HG03095 (cell line): ENCODE results near the gene PPP6R1.

Source experiments
- ATAC-seq: cut with Tn5 transposase; IDR thresholded peaks from one replicate; pipeline ENCODE4 v1.9.1; 2021; ENCODE audit warnings: moderate library complexity; ENCODE audit not compliant: unreplicated experiment

PPP6R1 gene

DNA sequence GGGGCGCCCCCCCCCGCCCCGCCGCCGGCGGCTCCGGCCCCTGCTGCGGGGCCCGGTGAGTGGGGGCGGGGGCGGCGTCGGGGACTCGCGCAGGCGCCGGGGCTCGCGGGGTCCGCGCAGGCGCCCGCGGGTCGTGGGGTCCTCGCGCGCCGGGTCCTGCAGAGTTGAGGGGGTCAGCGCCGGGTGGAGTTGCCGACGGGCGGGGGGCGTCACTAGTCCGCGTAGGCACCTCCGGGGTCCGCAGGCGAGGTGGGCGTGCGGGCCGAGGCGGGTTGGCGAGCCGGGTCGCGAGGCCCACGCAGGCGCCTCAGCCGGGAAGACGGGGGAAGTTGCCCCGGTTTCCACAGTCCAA is 365 bp downstream of the PPP6R1 start:
- peak; percentile 1 for ATAC-seq

DNA sequence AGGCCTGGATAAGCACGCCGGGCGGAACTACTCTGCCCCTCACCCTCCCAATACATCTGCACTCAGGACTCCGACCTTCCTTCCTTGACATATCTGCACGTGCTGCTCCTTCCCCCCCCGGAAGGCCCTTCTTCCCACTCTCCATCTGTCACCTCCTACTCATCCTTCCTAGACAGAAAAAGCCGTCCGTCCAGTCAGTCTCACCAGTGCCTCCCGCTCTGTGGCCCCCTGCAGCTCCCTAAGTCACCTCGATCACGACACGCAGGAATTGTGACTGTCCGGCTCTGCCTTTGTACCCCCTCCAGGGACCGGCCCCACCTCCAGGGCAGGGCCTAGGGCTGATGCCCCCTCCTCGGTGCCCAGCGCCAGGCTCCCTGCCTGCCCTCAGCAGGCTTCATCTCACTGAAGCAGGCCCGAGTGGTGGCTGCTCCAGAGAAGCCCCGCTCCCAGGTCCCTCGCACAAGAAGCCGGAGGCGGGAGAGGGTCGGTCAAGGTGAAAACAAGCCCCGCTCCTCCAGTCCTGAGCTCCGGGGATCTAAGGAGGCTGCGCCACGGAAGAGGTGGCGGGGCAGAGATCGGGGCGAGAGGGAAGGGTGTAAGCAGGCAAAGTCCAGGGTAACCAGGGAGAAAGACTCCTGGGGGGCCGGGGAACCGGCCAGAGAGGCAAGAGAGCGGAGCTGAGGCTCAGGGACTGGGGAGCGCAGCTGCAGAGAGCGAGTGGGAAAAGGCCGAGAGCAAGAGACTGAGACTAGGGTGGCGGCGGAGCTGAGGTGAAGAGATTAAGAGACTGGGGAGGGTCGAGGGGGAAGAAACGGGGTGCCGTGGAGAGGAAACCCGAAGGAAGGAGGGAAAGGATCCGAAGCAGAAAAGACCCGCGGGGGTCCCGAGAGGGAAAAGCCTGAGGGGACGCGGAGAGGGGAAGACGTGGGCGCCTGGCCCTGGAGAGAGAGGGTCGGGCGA is 1.1 kb downstream of the PPP6R1 start:
- no peak for ATAC-seq

DNA sequence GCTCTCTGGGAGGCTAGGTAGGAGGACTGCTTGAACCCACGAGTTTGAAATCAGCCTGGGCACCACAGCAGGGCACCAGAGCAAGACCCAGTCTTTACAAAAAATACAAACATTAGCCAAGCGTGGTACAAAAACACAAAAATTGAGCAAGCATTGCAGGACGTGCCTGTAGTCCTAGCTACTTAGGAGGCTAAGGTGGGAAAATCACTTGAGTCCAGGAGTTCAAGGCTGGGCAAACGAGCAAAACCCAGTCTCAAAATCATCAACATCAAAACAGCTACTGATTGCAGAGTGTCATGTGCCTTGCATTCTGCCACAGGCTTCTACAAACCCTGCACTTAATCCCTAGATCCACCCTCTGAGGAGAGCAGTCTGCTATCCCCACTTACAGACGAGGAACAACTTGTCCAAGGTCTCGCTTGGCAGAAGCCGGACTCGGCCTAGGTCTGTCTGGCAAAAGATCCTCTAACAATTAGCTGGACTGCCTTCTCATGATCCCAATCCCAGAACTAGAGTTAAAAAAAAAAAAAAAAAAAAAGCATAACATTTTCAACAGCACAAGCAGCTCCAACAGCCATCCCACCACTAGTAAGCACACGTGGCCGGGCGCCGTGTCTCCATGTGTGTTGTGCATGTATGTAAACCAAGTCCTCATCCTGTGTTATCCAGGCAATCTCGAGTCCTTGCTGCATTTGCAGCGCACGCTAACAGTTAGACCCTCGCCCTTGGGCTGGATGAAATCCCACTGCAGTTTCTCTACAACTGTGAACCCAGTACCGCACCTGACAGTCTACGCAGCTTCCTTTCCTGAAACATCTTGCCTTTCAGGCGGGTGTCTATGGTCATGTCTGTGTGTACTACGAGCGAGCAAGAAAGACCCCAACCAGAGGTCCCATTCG is 2.0 kb downstream of the PPP6R1 start:
- ATAC-seq: no peak

DNA sequence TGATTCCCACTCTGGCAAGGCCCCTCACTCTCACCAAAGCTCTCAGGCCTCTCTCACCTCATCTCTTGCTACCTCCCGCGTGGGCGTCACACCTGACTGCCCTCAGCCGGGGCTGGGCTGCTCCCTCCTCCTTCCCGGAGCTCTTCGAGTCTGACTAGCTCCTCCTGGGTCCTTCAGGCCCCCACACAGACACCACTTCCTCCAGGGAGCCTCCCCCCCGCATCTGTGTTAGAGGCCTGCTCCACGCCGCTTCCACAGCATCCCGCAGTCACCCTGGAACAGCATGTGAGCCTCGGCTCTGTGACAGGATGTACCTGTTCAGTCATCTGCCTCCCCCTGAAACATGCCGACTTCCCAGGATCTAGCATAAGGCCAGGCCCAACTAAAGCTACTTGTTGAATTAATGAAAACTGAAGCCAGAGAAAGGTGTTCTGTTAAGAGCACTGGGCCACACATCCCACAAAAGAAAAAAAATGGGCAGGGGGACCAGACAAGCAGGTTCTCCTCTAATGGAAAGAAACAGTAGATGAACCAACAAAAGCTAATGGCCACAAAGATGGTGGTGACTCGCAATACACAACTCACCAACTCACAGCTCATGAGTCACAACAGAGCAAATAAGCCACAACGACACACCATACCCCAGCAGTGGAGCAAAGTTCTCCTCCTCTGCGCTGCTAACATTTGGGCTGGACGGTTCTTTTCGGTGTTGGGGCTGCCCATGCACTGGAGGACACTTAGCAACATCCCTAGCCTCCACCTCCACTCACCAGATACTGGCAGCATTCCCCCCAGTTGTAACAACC is 3.0 kb downstream of the PPP6R1 start:
- ATAC-seq: no peak

DNA sequence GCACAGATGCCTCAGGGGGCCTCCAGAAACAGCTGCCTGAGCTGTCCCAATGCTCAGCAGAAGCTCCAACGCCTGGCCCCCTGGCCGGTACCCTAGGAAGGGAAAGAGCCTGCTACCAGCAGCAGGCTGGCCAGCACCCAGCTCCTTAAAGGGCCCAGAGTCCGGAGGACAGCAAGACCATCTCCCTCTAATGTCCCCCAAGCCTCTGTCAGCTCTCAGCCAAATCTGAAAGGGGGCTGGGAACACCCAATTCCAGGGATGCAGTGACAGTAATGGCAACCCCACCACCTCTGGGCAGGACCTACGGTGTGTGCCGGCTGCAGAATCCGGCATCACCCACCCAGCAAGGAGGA is 4.2 kb downstream of the PPP6R1 start:
- no peak for ATAC-seq

DNA sequence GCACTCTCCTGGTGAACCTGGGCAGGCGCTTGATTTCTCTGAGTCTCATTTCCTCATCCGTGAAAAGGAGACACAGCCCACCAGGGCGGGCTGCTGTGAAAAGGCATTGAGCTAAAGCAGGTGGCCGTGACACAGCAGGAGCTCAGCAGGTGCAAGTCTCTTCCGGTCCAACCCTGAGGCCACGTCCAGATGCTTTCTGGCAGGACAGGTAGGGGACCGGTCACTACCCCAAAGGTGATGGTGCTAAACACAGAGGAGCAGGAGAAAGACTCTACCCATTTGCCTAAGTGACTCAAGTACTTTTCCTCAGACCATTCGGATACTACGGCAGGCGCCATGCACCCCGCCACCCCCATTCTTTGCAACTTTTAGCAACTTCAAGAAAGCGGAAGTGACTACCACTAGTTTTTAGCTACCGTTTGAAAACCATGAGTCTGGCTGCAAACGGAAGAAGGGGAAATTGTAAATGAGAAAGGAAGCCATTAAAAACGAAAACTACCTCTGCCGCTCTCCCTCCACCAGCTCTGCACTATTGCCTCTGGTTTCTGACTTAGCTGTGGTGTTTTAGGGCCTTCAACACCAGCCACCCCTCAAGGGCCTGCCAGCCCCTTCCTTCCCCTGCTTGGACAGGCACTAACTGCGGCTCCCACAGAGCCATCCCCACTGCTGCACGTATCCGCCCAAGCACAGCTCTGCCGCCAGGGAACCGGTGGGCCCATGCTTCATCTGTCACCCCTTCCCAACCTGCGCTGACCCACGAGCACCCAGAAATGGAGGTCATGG is 4.8 kb downstream of the PPP6R1 start:
- ATAC-seq: peak; percentile 44

DNA sequence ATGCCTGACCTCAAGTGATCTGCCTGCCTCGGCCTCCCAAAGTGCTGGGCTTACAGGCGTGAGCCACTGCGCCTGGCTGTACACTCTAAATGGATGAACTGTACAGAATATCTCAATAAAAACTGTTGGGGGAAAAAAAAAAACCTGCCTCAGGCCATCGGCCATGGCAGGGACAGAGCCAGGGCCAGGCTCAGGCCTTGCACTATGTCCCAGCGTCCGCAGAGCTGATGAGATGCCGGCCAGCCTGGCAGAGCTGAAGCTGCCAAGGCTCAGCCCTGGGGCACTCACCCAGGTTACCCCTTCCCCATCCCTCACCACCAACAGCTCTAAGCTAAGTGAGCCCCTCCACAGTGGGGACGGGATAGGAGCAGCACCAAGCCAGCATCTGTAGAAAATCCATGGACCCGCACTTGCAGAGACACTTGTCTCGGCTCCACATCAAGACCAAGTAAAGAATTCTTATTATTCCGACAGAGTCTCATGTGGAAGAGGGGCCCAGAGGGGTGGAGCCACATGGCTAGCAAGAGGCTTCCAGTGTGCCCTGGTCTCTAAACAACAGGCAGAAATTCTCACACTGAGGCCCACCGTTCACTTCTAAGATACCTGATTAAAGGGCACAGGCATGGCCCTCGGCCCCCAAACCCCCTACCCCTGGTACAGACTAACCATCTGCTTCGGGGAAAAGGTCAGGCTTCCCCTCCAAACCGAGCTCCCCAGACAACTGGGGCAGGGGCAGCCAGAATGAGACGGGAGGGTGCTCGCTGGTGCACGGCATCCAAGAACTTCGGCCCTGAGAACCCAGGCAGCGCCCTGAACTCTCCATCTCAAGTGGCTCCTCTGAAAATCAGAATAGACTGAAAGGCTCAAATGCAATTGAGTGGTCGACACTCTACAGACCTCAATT is 5.8 kb downstream of the PPP6R1 start:
- no peak for ATAC-seq

DNA sequence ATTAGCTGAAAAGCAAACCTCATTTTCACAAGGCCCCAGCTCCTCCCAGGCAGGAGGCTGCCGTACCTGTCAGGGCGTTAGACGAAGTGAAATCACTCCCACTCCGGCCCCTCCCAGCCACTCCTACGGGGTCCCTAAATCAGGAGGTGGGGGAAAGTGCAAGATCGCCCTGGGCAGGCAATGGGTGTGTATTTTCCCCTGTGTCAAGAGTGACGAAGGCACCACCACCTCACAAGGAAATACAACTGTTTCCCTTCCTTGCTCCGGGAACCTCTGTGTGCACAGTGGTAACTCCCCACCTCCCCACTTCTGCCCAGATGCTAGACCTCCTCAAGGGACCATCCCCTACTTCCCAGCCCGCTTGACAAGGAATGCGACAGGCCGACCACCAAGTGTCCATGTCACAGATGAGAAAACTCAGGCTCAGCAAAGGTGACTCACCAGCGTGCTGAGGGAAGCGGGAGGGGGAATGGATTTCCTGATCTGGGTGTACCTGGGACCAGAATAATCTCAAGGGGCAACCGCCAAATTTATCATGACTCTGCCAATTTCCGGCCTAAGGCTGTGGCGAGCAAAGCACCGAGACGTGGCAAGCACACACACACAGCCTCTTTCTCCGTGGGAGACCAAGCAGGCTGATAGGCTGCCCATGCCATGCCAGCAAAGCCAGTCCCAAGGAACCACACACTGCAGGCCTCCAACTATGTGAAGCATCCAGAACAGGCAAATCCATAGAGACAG is 7.3 kb downstream of the PPP6R1 start:
- ATAC-seq: no peak

DNA sequence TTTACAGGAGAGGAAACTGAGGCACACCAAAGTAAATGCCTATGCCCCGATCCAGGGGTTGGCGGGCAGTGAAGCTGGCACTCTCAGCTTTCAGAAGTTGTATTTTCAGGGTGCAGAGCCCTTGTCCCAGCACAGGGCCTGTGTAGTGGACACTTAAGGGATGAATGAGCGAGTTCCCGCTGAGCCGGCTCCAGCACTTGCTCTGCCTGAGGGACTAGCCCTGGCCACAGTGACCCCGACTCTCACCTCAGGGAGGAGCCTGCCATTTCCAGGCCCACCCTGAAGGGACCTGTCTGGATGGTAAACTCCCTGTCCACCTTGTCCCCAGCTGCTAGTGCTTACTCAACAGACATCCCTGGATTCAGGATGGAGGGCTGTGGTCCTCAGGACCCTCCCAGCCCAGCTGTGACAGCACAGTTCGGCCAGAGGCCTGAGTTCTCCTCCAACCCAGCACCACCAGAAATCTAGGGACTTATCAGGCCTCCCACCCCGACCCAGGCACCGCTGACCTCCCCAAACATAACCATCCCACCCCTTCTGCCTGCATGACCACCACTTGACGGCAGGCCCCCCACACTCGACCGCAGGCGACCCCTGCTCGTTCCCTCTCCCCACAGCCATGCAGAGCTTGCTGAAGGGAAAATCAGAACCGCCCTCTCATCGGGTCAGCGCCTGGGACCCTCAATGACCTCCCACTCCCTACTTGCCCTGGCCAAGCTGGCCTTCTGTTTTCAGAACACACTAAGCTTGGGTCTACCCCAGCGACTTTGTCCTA is 8.4 kb downstream of the PPP6R1 start:
- no peak for ATAC-seq

DNA sequence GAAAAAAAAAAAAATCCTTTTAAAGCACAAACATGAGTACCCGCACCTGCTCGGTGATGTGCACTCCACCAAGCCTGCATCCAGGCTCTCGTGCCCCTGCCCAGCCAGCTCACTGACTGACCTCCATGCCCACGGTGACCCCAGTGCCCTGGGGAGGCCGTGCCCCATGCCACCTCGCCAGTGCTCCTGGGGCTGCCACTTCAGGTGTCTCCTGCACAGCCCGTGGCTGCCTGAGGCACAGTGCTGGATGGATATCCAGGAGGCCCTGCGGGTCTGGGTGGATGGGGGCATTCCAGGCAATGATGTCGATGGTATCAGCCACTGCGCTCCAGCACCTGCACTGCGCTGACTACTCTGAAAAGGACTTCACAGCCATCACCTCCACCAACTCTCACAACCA is 9.0 kb downstream of the PPP6R1 start:
- no peak for ATAC-seq

DNA sequence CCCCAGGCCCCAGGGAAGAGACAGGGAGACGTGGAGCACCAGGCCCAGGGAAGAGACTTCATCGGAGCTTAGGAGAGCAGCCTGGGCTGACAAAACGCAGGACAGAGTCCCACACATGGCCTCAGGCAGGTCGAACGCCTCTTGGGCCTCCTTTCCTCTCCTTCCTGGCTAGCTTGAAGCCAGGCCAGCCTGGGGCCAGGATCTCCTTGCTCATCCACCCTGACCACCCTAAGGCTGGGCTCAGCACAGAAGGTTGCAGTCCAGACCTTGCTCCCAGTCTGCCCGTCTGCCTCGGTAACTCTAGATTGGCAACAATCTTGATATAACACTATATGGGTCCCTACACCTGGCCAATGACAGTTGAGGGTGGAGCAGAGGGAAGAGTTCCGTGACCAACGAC is 10.1 kb downstream of the PPP6R1 start:
- no peak for ATAC-seq

DNA sequence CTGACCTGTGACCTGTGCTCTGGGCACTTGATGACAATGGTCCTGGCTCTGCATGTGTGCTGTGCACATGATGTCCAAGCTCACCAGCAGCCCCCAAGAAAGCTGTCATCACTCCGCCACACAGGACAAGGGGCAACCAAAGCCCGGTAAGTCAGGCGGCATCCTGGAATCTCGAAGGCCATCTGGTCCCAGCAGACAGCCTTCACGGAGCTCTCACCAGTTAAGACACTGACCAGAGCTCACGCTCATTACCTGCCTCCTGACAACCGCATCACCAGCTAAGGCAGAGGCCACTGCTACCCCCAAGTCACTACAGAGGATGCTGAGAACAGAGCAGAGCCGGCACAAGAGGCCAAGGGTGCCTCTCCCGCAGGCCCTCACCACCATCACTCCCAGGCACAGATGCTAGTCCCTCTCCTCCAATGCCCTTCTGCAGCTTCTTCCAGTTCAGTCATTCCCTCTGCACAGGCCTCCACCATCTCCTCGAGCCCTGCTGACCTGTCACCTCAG is 10.6 kb downstream of the PPP6R1 start:
- no peak for ATAC-seq

DNA sequence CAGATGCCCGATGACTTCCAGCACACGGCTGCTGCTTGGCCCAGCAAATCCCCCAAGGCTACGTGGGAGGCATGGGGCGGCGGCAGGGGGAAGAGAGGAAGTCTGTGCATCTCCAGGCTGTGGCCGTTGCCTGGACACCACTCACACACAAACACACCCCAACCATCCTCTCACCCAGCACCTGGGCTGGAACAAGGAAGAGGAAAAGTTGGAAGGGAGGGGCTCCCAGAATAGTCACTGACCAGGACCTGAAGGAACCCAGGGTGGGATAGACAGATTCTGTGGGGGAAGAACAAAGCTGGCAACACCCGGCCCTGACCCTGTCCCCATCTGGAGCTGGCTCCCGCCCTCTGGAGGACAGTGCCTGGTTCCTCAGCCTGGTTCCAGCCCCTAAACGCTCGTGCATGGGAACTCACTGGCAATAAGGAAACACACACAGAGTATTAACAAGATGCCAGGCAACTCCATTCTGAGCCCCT is 11.2 kb downstream of the PPP6R1 start:
- ATAC-seq: no peak

DNA sequence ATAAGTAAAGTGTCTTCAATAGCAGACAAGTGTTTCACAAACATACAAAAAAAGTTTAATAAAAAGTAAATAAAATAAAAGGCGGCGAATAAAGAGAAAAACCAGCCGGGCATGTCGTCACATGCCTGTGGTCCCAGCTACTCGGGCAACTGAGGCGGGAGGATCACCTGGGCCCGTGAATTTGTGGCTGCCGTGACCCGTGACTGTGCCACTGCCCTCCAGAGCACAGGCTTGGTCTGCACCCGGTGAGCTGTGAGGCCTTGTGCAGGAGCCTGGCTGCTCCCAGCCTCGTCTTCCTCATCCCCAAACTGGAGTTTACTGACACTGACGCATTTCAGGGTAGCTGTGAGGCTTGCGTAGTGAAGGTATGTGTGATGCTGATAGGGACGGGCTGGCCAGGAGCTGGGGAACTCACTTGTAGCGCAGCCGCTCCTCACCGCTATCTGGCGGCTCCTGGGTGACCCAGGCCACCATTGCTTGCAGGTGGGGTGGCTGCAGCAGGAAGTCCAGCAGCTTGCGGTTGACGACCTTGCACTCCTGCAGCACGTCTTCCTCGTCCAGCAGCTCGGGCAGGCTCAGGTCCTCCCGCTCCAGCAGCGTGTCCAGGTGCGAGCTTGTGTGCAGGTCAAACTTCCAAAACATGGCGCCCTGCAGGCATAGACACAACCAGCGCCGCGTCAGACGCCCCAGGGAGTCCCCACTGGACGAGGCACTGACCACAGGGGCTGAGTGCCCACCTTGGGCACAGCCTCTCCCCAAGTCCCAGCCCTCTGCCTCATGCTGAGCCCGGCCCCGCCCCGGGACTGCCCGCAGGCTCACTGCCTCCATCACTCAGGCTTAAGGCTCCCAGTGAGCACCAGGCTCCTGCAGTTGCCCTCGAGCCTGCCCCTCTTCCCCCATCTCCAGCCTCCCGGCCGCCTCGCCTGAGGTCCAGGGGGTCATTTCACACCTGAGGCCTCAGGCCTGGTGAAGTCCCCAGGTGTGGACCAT is 12.1 kb downstream of the PPP6R1 start:
- ATAC-seq: no peak

DNA sequence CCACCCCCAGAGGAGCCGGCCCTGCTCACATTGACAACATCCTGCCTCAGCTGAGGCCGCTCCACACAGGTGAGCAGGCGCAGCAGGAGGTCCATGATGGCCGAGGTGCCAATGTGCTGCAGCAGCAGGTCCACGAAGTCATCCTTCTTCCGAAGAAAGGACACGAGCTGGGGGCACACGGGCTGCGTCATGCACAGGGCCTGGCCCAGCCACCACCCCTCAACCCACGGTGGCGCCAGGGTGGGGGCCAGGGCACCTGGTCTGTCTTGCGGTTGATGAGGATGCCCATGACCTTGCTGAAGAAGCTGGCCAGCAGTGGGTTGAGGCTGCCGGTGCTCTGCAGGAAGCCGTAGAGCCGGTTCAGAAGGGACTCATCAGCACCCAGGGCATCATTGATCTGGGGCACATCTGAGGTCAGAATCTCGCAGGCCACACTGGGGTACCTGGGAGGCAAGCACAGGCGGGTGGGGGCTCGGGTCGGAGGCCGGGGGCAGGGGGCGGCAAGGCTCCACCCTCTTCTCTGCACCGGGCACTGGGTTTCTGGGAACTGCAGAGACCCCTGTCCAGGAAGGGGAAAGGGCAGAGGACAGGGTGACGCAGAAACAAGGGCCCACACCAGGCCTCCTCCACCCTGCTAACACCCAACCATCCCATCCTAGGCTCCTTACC is 13.4 kb downstream of the PPP6R1 start:
- ATAC-seq: no peak
